ENCODE data around the gene ZBTB20. TPM values are rescaled to one million over a fixed set of nuclear protein-coding genes. Genes with fewer than 3 reads are reported as not detected.
"Not testable (repeated sequence)": the region's sequence is repeated elsewhere in the genome, so short reads cannot be mapped to it uniquely, and the experiment has no call there.

The ZBTB20 gene
- total RNA-seq, 8 experiments from 2014 or later: 21.8 to 62.6 (median 39.5) TPM

GRCh38 chr3:114680299-114680698, 466.8 kb downstream of the ZBTB20 start:
- H3K4me1 ChIP-seq (replicated peaks in 1 of 2): peaks cover 6 to 15% of the 10 kb centered on the region in 2 donors
- H3K4me3 ChIP-seq: no peak overlapping the region
- no peak overlapping the region for H3K27ac ChIP-seq
- WGBS, 10 experiments: 78 to 100% (median 100%) methylated on average over 1 of the region's 1 CpG; no CpG with 5 or more reads in 3 of the 10 experiments
- in situ Hi-C loops (cut with MboI; ENCODE audit: low pct_unique_long_range_greater_than_20kb in 2 of 9, low sequenced_read_pairs in 9 of 9, unreplicated experiment in 9 of 9): no loop called here
- ATAC-seq (replicated peaks in 6 of 8): no peak

- H3K4me1 ChIP-seq (replicated peaks in 1 of 2): peaks cover 8 to 15% of the 10 kb centered on the region in 2 donors
- H3K4me3 ChIP-seq; in situ Hi-C loops (cut with MboI; ENCODE audit: low pct_unique_long_range_greater_than_20kb in 2 of 9, low sequenced_read_pairs in 9 of 9, unreplicated experiment in 9 of 9); ATAC-seq (replicated peaks in 6 of 8); H3K27ac ChIP-seq: not testable (repeated sequence)
- 43 to 100% (median 86%) methylated on average over 1 to 3 of the region's 3 CpGs; no CpG with 5 or more reads in 2 of the 10 experiments for WGBS, 10 experiments
Measured at GRCh38 chr3:114679773-114680172, 467.3 kb downstream of the ZBTB20 start.

DNA sequence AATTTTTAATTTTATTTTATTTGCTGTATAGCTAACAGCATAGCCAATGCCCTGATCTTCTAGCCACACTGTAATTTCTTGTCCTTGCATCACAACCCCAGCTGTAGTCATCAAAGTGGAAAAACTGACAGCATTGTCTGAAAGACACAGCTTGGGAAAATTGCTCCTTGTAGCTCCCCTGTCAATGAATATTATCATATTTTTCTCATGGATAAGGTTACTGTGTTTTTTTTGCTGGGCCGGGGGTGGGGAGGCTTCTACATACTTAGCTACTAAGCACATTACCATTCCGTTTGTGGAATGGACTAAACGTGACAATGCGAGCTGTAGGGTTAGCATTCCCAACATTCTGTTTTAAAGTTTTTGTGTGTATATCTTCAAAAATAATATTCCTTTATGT, 472.0 kb downstream of the ZBTB20 start:
- in situ Hi-C loops (cut with MboI; ENCODE audit: low pct_unique_long_range_greater_than_20kb in 2 of 9, low sequenced_read_pairs in 9 of 9, unreplicated experiment in 9 of 9): no loop called here
- no peak overlapping the region for H3K4me3 ChIP-seq
- peak overlapping the region; percentile 51 to 88 for H3K27ac ChIP-seq
- H3K4me1 ChIP-seq (replicated peaks in 1 of 2): peaks cover 27 to 35% of the 10 kb centered on the region in 2 donors
- peak in 5 of 8 experiments; percentile 72 to 95 (median 77) for ATAC-seq (replicated peaks in 6 of 8)
- WGBS, 10 experiments: 23 to 94% (median 67%) methylated on average over 2 to 4 of the region's 4 CpGs; no CpG with 5 or more reads in 2 of the 10 experiments

GRCh38 chr3:114674036-114674435, 473.1 kb downstream of the ZBTB20 start:
- in situ Hi-C loops (cut with MboI; ENCODE audit: low pct_unique_long_range_greater_than_20kb in 2 of 9, low sequenced_read_pairs in 9 of 9, unreplicated experiment in 9 of 9): no loop called here
- ATAC-seq (replicated peaks in 6 of 8): peak in 4 of 8 experiments; percentile 13 to 46 (median 33)
- WGBS, 10 experiments: 17 to 100% (median 58%) methylated on average over 1 to 2 of the region's 2 CpGs
- Histone ChIP-seq H3K4me3 (no peak overlapping the region), H3K4me1 (replicated peaks in 1 of 2) (peaks cover 27 to 35% of the 10 kb centered on the region in 2 donors), H3K27ac (peak overlapping the region; percentile 42 to 88)

- ATAC-seq (replicated peaks in 6 of 8): peak in 2 of 8 experiments; percentile 30 to 43
- WGBS, 10 experiments: 29 to 67% (median 46%) methylated on average over 1 to 2 of the region's 2 CpGs; no CpG with 5 or more reads in 1 of the 10 experiments
- no peak overlapping the region for H3K4me3 ChIP-seq
- H3K27ac ChIP-seq: peak overlapping the region in 1 of 2 donors; percentile 61
- in situ Hi-C loops (cut with MboI; ENCODE audit: low pct_unique_long_range_greater_than_20kb in 2 of 9, low sequenced_read_pairs in 9 of 9, unreplicated experiment in 9 of 9): no loop called here
- peaks cover 27 to 35% of the 10 kb centered on the region in 2 donors for H3K4me1 ChIP-seq (replicated peaks in 1 of 2)
Measured at GRCh38 chr3:114673481-114673880, 473.6 kb downstream of the ZBTB20 start.

DNA sequence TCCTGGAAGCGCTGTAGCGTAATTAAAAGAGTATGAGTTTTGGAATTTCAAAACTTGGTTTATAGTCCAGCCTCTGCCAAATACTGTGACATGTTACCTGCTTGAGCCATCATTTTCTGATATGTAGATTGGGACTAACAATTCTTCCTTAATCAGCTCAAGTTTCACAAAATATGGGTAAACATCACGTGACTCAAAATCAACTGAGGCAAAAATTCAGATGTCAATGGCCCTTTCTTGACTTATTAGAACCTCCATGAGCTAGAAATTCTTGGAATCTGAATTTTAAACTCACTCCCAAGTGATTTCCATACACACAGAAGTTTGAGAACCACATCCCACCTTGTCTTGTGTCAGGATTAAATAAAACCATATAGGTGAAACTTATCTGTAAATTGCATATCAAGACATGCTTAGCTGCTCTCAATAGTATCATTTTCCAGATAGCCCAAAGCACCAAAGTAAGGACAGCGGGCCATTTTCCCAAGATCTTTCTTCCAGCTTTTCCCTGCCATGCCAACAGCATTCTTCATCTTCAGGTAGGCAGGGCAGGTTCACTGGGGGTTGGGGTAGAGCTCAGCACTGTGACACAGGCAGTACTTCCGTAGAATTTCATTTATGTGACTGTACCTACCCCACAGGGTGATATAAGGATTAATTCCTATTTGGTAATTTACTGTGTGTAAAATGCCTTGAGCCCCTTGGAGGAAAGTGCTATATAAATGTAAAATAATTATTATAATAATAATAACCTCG, 474.2 kb downstream of the ZBTB20 start:
- WGBS, 10 experiments: 67 to 100% (median 90%) methylated on average over 1 to 6 of the region's 6 CpGs
- Histone ChIP-seq H3K4me1 (replicated peaks in 1 of 2) (peaks cover 27 to 35% of the 10 kb centered on the region in 2 donors), H3K27ac (no peak overlapping the region), H3K4me3 (no peak overlapping the region)
- in situ Hi-C loops (cut with MboI; ENCODE audit: low pct_unique_long_range_greater_than_20kb in 2 of 9, low sequenced_read_pairs in 9 of 9, unreplicated experiment in 9 of 9): no loop called here
- ATAC-seq (replicated peaks in 6 of 8): no peak

- H3K27ac ChIP-seq: no peak overlapping the region
- in situ Hi-C loops (cut with MboI; ENCODE audit: low pct_unique_long_range_greater_than_20kb in 2 of 9, low sequenced_read_pairs in 9 of 9, unreplicated experiment in 9 of 9): no loop called here
- 73 to 100% (median 90%) methylated on average over 2 to 4 of the region's 4 CpGs; no CpG with 5 or more reads in 1 of the 10 experiments for WGBS, 10 experiments
- peaks cover 27 to 35% of the 10 kb centered on the region in 2 donors for H3K4me1 ChIP-seq (replicated peaks in 1 of 2)
- no peak overlapping the region for H3K4me3 ChIP-seq
- no peak for ATAC-seq (replicated peaks in 6 of 8)
Measured at GRCh38 chr3:114671741-114672510, 475.2 kb downstream of the ZBTB20 start.

GRCh38 chr3:114669614-114670013, 477.5 kb downstream of the ZBTB20 start:
- Histone ChIP-seq H3K4me1 (replicated peaks in 1 of 2) (peaks cover 21 to 22% of the 10 kb centered on the region in 2 donors), H3K4me3 (no peak overlapping the region), H3K27ac (no peak overlapping the region)
- 11 to 100% (median 86%) methylated on average over 1 of the region's 1 CpG; no CpG with 5 or more reads in 1 of the 10 experiments for WGBS, 10 experiments
- peak in 2 of 8 experiments; percentile 23 to 46 for ATAC-seq (replicated peaks in 6 of 8)
- in situ Hi-C loops (cut with MboI; ENCODE audit: low pct_unique_long_range_greater_than_20kb in 2 of 9, low sequenced_read_pairs in 9 of 9, unreplicated experiment in 9 of 9): no loop called here

GRCh38 chr3:114668099-114668498, 479.0 kb downstream of the ZBTB20 start:
- peaks cover 6 to 7% of the 10 kb centered on the region in 2 donors for H3K4me1 ChIP-seq (replicated peaks in 1 of 2)
- WGBS, 10 experiments: 36 to 100% (median 86%) methylated on average over 1 to 2 of the region's 2 CpGs; no CpG with 5 or more reads in 3 of the 10 experiments
- H3K27ac ChIP-seq: no peak overlapping the region
- in situ Hi-C loops (cut with MboI; ENCODE audit: low pct_unique_long_range_greater_than_20kb in 2 of 9, low sequenced_read_pairs in 9 of 9, unreplicated experiment in 9 of 9): no loop called here
- H3K4me3 ChIP-seq: no peak overlapping the region
- ATAC-seq (replicated peaks in 6 of 8): no peak

- H3K27ac ChIP-seq: no peak overlapping the region
- WGBS, 10 experiments: 61 to 100% (median 89%) methylated on average over 2 to 3 of the region's 3 CpGs; no CpG with 5 or more reads in 1 of the 10 experiments
- in situ Hi-C loops (cut with MboI; ENCODE audit: low pct_unique_long_range_greater_than_20kb in 2 of 9, low sequenced_read_pairs in 9 of 9, unreplicated experiment in 9 of 9): no loop called here
- no peak overlapping the region for H3K4me3 ChIP-seq
- peaks cover 2 to 5% of the 10 kb centered on the region in 2 donors for H3K4me1 ChIP-seq (replicated peaks in 1 of 2)
- no peak for ATAC-seq (replicated peaks in 6 of 8)
Measured at GRCh38 chr3:114666623-114667022, 480.5 kb downstream of the ZBTB20 start.

- ATAC-seq (replicated peaks in 6 of 8): peak in 1 of 8 experiments; percentile 83
- in situ Hi-C loops (cut with MboI; ENCODE audit: low pct_unique_long_range_greater_than_20kb in 2 of 9, low sequenced_read_pairs in 9 of 9, unreplicated experiment in 9 of 9): no loop called here
- H3K4me1 ChIP-seq (replicated peaks in 1 of 2): peaks cover 5 to 9% of the 10 kb centered on the region in 2 donors
- H3K27ac ChIP-seq: no peak overlapping the region
- H3K4me3 ChIP-seq: no peak overlapping the region
Measured at GRCh38 chr3:114664006-114664405, 483.1 kb downstream of the ZBTB20 start.

GRCh38 chr3:114660808-114661207, 486.3 kb downstream of the ZBTB20 start:
- H3K4me3 ChIP-seq: no peak overlapping the region
- peaks cover 0 to 10% of the 10 kb centered on the region in 2 donors for H3K4me1 ChIP-seq (replicated peaks in 1 of 2)
- H3K27ac ChIP-seq: no peak overlapping the region
- ATAC-seq (replicated peaks in 6 of 8): no peak
- 86 to 100% (median 94%) methylated on average over 1 of the region's 1 CpG; no CpG with 5 or more reads in 4 of the 10 experiments for WGBS, 10 experiments
- in situ Hi-C loops (cut with MboI; ENCODE audit: low pct_unique_long_range_greater_than_20kb in 2 of 9, low sequenced_read_pairs in 9 of 9, unreplicated experiment in 9 of 9): no loop called here

DNA sequence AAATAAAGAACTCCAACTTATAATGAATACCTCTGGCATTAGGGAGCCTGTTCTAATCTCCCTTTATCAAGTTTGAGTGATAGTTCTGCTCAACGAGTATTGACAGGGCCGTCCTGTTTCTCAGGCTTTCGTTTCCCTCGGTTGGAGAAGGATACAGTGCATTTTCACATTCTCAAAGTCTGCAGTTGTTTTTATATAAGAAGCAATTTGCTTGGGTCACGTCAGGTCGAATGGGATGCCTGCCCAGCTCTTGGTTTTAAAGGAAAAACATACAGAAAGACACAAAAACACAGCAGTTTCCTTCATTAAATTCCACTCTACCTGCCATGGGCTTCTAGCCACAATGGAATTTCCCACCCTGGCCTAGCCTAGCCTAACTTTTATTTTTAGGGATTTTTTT, 487.0 kb downstream of the ZBTB20 start:
- no peak overlapping the region for H3K27ac ChIP-seq
- H3K4me3 ChIP-seq: no peak overlapping the region
- no peak for ATAC-seq (replicated peaks in 6 of 8)
- peaks cover 0 to 10% of the 10 kb centered on the region in 2 donors for H3K4me1 ChIP-seq (replicated peaks in 1 of 2)
- 3 to 80% (median 60%) methylated on average over 1 to 6 of the region's 6 CpGs for WGBS, 10 experiments
- in situ Hi-C loops (cut with MboI; ENCODE audit: low pct_unique_long_range_greater_than_20kb in 2 of 9, low sequenced_read_pairs in 9 of 9, unreplicated experiment in 9 of 9): no loop called here

Measured in motor neuron (in vitro differentiated cells).